SK-N-MC (cell line): ENCODE measurements around the gene NSMCE1.

ENCODE experiments used
- DNase-seq: peaks from one replicate; pipeline ENCODE4 v3.0.0-alpha.2; 2011; ENCODE audit warnings: low read depth, low spot score
- H3K27ac ChIP-seq: fragments of 200-600 bp; sonication (generic); 2 replicates; pipeline ENCODE4 v1.5.1; 2016; ENCODE audit warnings: mixed run types
- H3K36me3 ChIP-seq: fragments of 200-600 bp; sonication (generic); 2 replicates; pipeline ENCODE4 v1.6.1; 2017; ENCODE audit warnings: antibody characterized with exemption, low read length, mixed read lengths; ENCODE audit not compliant: insufficient read depth
- H3K4me3 ChIP-seq: fragments of 200-600 bp; sonication (generic); 2 replicates; pipeline ENCODE4 v1.5.1; 2016
- H3K9ac ChIP-seq: fragments of 200-600 bp; sonication (generic); 2 replicates; pipeline ENCODE4 v1.8.0; 2017; ENCODE audit warnings: mixed run types, mixed read lengths; ENCODE audit not compliant: insufficient read length
- H3K9me3 ChIP-seq: fragments of 200-600 bp; sonication (generic); 2 replicates; pipeline ENCODE4 v1.6.1; 2017; ENCODE audit warnings: low read depth, mild to moderate bottlenecking, antibody characterized with exemption, low read length, moderate library complexity, mixed read lengths
- EZH2 ChIP-seq: fragments of 200-600 bp; sonication (generic); IDR thresholded peaks from one replicate; pipeline ENCODE4 v1.6.1; 2017; ENCODE audit warnings: antibody characterized with exemption
- FOXP2 ChIP-seq: optimal IDR thresholded peaks from 2 replicates; pipeline ENCODE3; 2011; ENCODE audit warnings: mild to moderate bottlenecking, moderate library complexity; ENCODE audit not compliant: insufficient read depth; ENCODE audit errors: extremely low read length, control extremely low read depth
- POLR2AphosphoS5 ChIP-seq: IDR thresholded peaks from 2 replicates; pipeline ENCODE4 v1.6.1; 2012; ENCODE audit warnings: mild to moderate bottlenecking, low read depth, low read length, borderline replicate concordance

NSMCE1 gene

GRCh38 chr16:27175888-27176287 lies 92.7 kb downstream of the NSMCE1 start:
- Histone ChIP-seq H3K4me3 (no peak overlapping the region), H3K36me3 (no peaks in the 10 kb centered on the region), H3K9ac (no peak overlapping the region), H3K27ac (no peak overlapping the region), H3K9me3 (no peaks in the 10 kb centered on the region)
- no peak for DNase-seq
- TF ChIP-seq FOXP2 (no peak), POLR2AphosphoS5 (no peak), EZH2 (no peak)
